ENCODE measurements around the gene SLITRK4.

DNA sequence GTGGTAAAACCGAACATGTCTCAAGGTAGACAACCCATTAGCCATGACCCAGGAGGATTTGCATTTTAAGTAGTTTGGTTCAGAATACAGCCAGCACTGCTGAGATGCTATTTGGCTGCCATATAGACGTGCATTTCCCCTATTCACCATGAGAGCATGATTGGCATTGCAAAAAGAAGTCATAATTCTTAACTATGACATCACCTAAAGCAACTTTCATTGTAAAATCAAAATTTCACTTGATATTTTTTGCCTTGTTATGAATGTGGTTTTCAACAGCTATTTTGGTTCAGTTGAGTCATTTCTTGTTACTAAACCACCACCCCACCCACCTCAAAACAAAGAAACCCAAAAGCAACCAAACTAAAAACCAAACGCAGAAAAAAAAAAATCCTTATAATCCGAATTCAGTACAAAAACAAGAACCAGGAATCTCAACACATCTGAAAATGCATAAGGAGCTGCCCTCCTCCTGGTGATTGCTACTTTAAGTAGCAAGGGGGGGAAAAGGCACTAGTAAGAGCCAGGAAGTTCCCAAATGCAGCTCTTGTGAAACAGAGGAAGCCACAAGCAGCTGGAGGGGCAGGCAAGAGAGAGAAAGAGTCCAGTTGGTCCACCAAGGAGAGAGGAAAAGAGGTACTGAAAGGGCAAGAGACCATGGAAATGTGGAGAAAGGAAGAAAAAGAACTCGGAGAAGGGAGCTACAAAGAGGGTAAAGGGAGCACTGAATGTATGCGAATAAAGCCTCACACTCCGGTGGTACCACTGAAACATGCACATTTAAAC, 3.1 kb downstream of the SLITRK4 start:
- TF ChIP-seq EP300 (IDR thresholded peaks at IDR 0.05) (peak in 1 of 2 donors; percentile 48), CTCF (IDR thresholded peaks at IDR 0.05) (no peak)
